ENCODE results near the gene MTURN. TPM values are rescaled to one million over a fixed set of nuclear protein-coding genes. Genes with fewer than 3 reads are reported as not detected.

Gene MTURN
- total RNA-seq, 1 experiment from 2014 or later: 5.4 TPM

- Histone ChIP-seq H3K79me2 (ENCODE audit: low read length) (no peaks in the 10 kb centered on the region), H3F3A (ENCODE audit: low read length, unreplicated experiment) (no peaks in the 10 kb centered on the region), H3K4me1 (ENCODE audit: insufficient read depth, low read length) (peaks cover 27% of the 10 kb centered on the region), H3K9me3 (ENCODE audit: low read length) (no peaks in the 10 kb centered on the region), H2AFZ (ENCODE audit: low read length) (no peak overlapping the region), H3K9ac (ENCODE audit: low read length) (no peak overlapping the region), H3K27ac (ENCODE audit: low read length) (no peak overlapping the region), H3K4me2 (ENCODE audit: low read length) (no peak overlapping the region), H3K9me2 (replicated peaks; ENCODE audit: low read length) (no peaks in the 10 kb centered on the region), H3K27me3 (ENCODE audit: low read length) (no peaks in the 10 kb centered on the region), H3K4me3 (ENCODE audit: low read length) (no peak overlapping the region), H3K36me3 (ENCODE audit: low read depth, low read length) (no peaks in the 10 kb centered on the region), H4K20me1 (ENCODE audit: low read length) (no peaks in the 10 kb centered on the region)
- TF ChIP-seq EZH2phosphoT487 (IDR thresholded peaks at IDR 0.05; ENCODE audit: borderline replicate concordance, low read length) (no peak), EZH2 (IDR thresholded peaks at IDR 0.05; ENCODE audit: low read length, unreplicated experiment) (no peak), CTCF (conservative IDR thresholded peaks at IDR 0.05; ENCODE audit: low read depth, low read length) (no peak)
- no peak for ATAC-seq
- no peak for DNase-seq
- no TSS peak for BruUV-seq (replicated peaks)
- ChIA-PET POLR2A (ENCODE audit: unreplicated experiment) (no interaction called here), CTCF (no interaction called here)
- intact Hi-C loops (cut with micrococcal nuclease): no loop called here
Observed at GRCh38 chr7:30175636-30176147, 40.9 kb downstream of the MTURN start.

GRCh38 chr7:30176463-30177109, 41.8 kb downstream of the MTURN start:
- POLR2A ChIA-PET (ENCODE audit: unreplicated experiment): no interaction called here
- Histone ChIP-seq H4K20me1 (ENCODE audit: low read length) (no peaks in the 10 kb centered on the region), H3K4me1 (ENCODE audit: insufficient read depth, low read length) (peaks cover 21% of the 10 kb centered on the region), H3K4me3 (ENCODE audit: low read length) (no peak overlapping the region), H2AFZ (ENCODE audit: low read length) (no peak overlapping the region), H3K9me2 (replicated peaks; ENCODE audit: low read length) (no peaks in the 10 kb centered on the region), H3K4me2 (ENCODE audit: low read length) (no peak overlapping the region), H3F3A (ENCODE audit: low read length, unreplicated experiment) (no peaks in the 10 kb centered on the region), H3K79me2 (ENCODE audit: low read length) (no peaks in the 10 kb centered on the region), H3K9ac (ENCODE audit: low read length) (no peak overlapping the region), H3K27ac (ENCODE audit: low read length) (no peak overlapping the region), H3K36me3 (ENCODE audit: low read depth, low read length) (no peaks in the 10 kb centered on the region), H3K27me3 (ENCODE audit: low read length) (no peaks in the 10 kb centered on the region), H3K9me3 (ENCODE audit: low read length) (no peaks in the 10 kb centered on the region)
- TF ChIP-seq EZH2 (IDR thresholded peaks at IDR 0.05; ENCODE audit: low read length, unreplicated experiment) (no peak), CTCF (conservative IDR thresholded peaks at IDR 0.05; ENCODE audit: low read depth, low read length) (no peak), EZH2phosphoT487 (IDR thresholded peaks at IDR 0.05; ENCODE audit: borderline replicate concordance, low read length) (no peak)
- intact Hi-C loops (cut with micrococcal nuclease): no loop called here
- ATAC-seq: no peak
- no TSS peak for BruUV-seq (replicated peaks)
- CTCF ChIA-PET: no interaction called here
- DNase-seq: no peak

GRCh38 chr7:30177186-30177585, 42.4 kb downstream of the MTURN start:
- H3K4me1 ChIP-seq (ENCODE audit: insufficient read depth, low read length): peaks cover 15% of the 10 kb centered on the region
- H4K20me1 ChIP-seq (ENCODE audit: low read length): no peaks in the 10 kb centered on the region
- no peak for ATAC-seq
- H3K79me2 ChIP-seq (ENCODE audit: low read length): no peaks in the 10 kb centered on the region
- CTCF ChIA-PET: no interaction called here
- H3F3A ChIP-seq (ENCODE audit: low read length, unreplicated experiment): no peaks in the 10 kb centered on the region
- no peak overlapping the region for H3K27ac ChIP-seq (ENCODE audit: low read length)
- no peak for TF ChIP-seq EZH2 (IDR thresholded peaks at IDR 0.05; ENCODE audit: low read length, unreplicated experiment)
- no peak for TF ChIP-seq EZH2phosphoT487 (IDR thresholded peaks at IDR 0.05; ENCODE audit: borderline replicate concordance, low read length)
- TF ChIP-seq CTCF (conservative IDR thresholded peaks at IDR 0.05; ENCODE audit: low read depth, low read length): no peak
- no peak overlapping the region for H3K4me3 ChIP-seq (ENCODE audit: low read length)
- no TSS peak for BruUV-seq (replicated peaks)
- H3K9me3 ChIP-seq (ENCODE audit: low read length): no peaks in the 10 kb centered on the region
- H2AFZ ChIP-seq (ENCODE audit: low read length): no peak overlapping the region
- H3K9ac ChIP-seq (ENCODE audit: low read length): no peak overlapping the region
- H3K9me2 ChIP-seq (replicated peaks; ENCODE audit: low read length): no peaks in the 10 kb centered on the region
- DNase-seq: no peak
- H3K27me3 ChIP-seq (ENCODE audit: low read length): no peaks in the 10 kb centered on the region
- H3K36me3 ChIP-seq (ENCODE audit: low read depth, low read length): no peaks in the 10 kb centered on the region
- H3K4me2 ChIP-seq (ENCODE audit: low read length): no peak overlapping the region
- intact Hi-C loops (cut with micrococcal nuclease): no loop called here
- POLR2A ChIA-PET (ENCODE audit: unreplicated experiment): no interaction called here

Measured in PC-3 (cell line).